NCI-H2171 treated with DMSO at 0.1 percent for 48 hours (cell line): ENCODE data around the gene TRIM73.
"Not testable (repeated sequence)": the region's sequence is repeated elsewhere in the genome, so short reads cannot be mapped to it uniquely, and the experiment has no call there.

Experiments used
- DNase-seq: peaks from one replicate; lab custom pipeline; 2025; lab: John Stamatoyannopoulos, UW

TRIM73 gene

GRCh38 chr7:75415829-75416373 is 20.5 kb downstream of the TRIM73 start:
- DNase-seq, result peak; percentile 50

- DNase-seq, result not testable (repeated sequence)
These were observed 21.4 kb downstream of the TRIM73 start for GRCh38 chr7:75416787-75417186.

- DNase-seq, result not testable (repeated sequence)
These were observed 22.9 kb downstream of the TRIM73 start for GRCh38 chr7:75418292-75418858.

DNA sequence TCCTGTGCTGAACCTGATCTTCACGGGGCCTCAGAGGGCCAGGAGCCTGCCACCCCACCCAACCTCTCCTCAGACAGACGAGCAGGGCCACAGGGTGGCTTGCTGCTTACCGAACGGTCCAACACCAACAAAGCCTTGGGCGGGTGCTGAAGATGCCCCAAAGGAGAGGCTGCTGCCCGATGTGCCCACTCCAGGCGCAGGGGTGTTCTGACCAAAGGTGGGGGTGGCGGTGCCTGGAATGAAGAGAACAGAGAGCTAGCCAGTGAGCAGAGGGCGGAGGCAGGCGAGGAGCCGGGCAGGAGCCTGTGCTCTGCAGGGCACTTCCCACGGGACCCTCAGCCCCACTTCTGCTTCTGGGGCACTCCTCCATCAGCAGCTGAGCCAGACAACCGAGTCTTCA is 23.8 kb downstream of the TRIM73 start:
- not testable (repeated sequence) for DNase-seq

- not testable (repeated sequence) for DNase-seq
These were observed 24.3 kb downstream of the TRIM73 start for GRCh38 chr7:75419693-75420092.

GRCh38 chr7:75420152-75420551 is 24.7 kb downstream of the TRIM73 start:
- not testable (repeated sequence) for DNase-seq

GRCh38 chr7:75421798-75422710 is 26.6 kb downstream of the TRIM73 start:
- DNase-seq, result not testable (repeated sequence)

GRCh38 chr7:75423481-75423880 is 28.1 kb downstream of the TRIM73 start:
- not testable (repeated sequence) for DNase-seq

- DNase-seq, result not testable (repeated sequence)
These were observed 43.6 kb downstream of the TRIM73 start for GRCh38 chr7:75439000-75439399.

DNA sequence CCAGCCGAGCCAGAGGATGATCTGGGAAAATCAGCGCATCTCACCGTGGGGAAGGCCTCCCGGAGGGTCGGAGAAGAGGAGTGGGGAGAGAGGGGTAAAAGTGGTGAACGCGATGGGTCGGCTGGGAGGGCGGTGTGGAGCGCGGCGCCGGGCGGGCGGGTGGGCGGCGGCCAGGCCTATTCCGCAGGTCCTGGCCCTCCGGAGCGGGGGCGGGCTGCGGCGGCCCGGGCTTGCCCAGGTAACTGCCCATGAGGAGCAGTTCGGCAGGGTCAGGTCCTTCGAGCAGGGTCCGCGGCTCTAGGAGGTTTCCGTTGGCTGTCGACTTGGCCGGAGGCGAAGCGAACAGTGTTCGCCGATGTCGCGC is 46.7 kb downstream of the TRIM73 start:
- not testable (repeated sequence) for DNase-seq

GRCh38 chr7:75442465-75443111 is 47.2 kb downstream of the TRIM73 start:
- DNase-seq, result peak; percentile 32

DNA sequence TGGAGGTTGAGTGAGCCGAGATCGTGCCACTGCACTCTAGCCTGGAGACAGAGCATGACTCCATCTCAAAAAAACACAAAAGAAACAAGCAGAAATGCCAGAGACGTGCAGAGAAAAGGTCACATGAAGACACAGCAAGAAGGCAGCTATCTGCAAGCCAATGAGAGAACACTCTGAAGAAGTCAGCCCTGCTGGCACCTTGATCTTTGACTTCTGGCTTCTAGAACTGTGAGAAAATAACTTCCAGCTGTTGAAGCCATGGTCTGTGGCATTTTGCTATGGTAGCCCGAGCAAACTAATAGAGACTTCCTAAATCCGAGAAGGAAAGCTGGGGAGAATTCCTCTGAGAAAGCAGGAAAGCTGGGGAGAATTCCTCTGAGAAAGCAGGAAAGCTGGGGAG is 54.5 kb downstream of the TRIM73 start:
- not testable (repeated sequence) for DNase-seq

DNA sequence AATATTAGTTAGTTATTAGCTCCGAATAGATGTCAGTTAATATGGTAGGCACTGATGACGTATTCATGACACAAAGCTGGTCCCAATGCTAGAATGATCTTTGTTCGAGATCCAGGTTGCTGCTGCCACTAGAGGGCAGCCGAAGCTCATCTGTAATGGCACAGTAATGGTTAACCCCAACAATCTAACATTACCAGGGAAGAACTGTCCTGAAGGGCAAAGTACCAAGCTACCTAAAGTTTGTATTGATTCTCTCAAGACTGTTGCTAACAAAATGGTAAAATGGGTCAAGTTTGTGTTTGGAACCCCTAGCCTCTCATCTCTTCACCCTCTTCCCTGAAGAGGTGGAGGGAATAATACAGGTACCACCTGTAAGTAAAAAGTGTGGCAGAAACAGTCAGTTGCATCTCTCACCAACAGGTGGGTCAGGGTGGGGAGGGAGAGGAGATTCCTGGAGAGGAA is 57.1 kb downstream of the TRIM73 start:
- not testable (repeated sequence) for DNase-seq
